Measurements from ENCODE around the gene TRIM42. TPM values are rescaled to one million over a fixed set of nuclear protein-coding genes. Genes with fewer than 3 reads are reported as not detected.

Gene TRIM42
- total RNA-seq, 1 experiment from 2014 or later, result not detected

- Histone ChIP-seq H3K9ac (ENCODE audit: low read length) (no peak overlapping the region), H3K36me3 (ENCODE audit: control insufficient read depth in 1 of 2, insufficient read depth in 2 of 2, low read length in 2 of 2) (no peaks in the 10 kb centered on the region), H3K4me2 (ENCODE audit: low read length) (no peak overlapping the region), H3K4me3 (replicated peaks in 1 of 2; ENCODE audit: low read depth in 1 of 2, low read length in 2 of 2) (no peak overlapping the region), H3K9me3 (ENCODE audit: control insufficient read depth in 1 of 2, insufficient read depth in 1 of 2, low read depth in 1 of 2, low read length in 2 of 2) (no peaks in the 10 kb centered on the region), H3K27ac (ENCODE audit: low read depth, low read length) (no peak overlapping the region), H4K20me1 (ENCODE audit: insufficient read depth) (no peaks in the 10 kb centered on the region; the same call in 1 of the 2 replicates), H3K9me2 (ENCODE audit: insufficient read depth) (no peaks in the 10 kb centered on the region), H3K79me2 (ENCODE audit: insufficient read depth, low read length) (no peaks in the 10 kb centered on the region), H3K4me1 (ENCODE audit: control insufficient read depth in 1 of 2, insufficient read depth in 2 of 2, low read length in 2 of 2) (no peaks in the 10 kb centered on the region), H2AFZ (ENCODE audit: low read depth, low read length, poor library complexity, severe bottlenecking) (no peak overlapping the region), H3K27me3 (ENCODE audit: insufficient read depth, low read length) (peaks cover 23% of the 10 kb centered on the region)
- ChIA-PET RAD21 (ENCODE audit: low non-redundant PET in 1 of 2, low total read pairs in 2 of 2, uncharacterized antibody in 2 of 2, unreplicated experiment in 2 of 2) (no interaction called here), CTCF (no interaction called here), POLR2A (no interaction called here)
- DNase-seq (ENCODE audit: low read depth, low spot score) (no peak), ATAC-seq (no peak)
- TF ChIP-seq EGR1 (IDR thresholded peaks at IDR 0.05; ENCODE audit: low read depth), result no peak
- TF ChIP-seq EZH2 (IDR thresholded peaks at IDR 0.05), result no peak
- no peak for TF ChIP-seq SRF (IDR thresholded peaks at IDR 0.05; ENCODE audit: low read depth)
- TF ChIP-seq, protein P1, sequence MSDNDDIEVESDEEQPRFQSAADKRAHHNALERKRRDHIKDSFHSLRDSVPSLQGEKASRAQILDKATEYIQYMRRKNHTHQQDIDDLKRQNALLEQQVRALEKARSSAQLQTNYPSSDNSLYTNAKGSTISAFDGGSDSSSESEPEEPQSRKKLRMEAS (IDR thresholded peaks at IDR 0.05), result no peak
- no peak for TF ChIP-seq ZNF274 (IDR thresholded peaks at IDR 0.05; ENCODE audit: low read depth, low read length)
- intact Hi-C loops (cut with micrococcal nuclease), result no loop called here
- no TSS peak for BruUV-seq (replicated peaks)
These were observed 42.6 kb upstream of the TRIM42 start for GRCh38 chr3:140635276-140635675.

DNA sequence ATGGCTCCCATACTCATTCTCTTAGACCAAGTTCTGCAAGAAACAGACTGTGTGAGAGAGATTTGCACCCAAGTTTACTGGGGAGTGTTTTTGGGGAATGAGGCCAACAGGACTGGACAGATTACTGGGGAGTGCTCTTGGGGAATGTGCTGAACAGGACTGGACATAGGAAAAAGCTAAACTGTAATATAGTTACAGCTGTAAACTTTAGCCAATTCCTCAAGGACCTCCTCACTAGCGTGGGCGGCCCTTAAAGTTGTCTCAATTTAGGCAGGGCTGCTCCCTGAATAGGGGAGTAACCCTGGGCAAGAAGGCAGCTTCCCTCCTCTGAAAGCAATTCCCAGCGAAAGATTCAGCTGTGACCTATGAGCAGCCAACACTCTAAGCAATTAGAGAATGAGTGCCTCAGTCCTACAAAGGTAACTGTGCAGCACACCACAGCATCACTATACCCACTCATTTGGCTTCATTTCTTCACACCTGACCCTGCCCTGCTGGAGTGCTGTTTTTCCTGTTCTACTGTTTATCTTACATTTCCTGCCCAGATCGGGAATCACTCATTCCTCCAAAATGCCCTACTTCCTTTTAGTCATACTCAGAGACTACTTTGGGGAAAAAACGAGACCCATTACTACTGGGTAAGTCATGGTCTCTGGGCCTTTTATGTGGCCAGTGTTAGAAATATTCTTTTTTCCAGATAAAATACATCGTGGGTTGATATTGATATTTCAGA, 41.3 kb upstream of the TRIM42 start:
- ATAC-seq (no peak), DNase-seq (ENCODE audit: low read depth, low spot score) (no peak)
- Histone ChIP-seq H3K4me3 (replicated peaks in 1 of 2; ENCODE audit: low read depth in 1 of 2, low read length in 2 of 2) (no peak overlapping the region), H4K20me1 (ENCODE audit: insufficient read depth) (no peaks in the 10 kb centered on the region), H3K27ac (ENCODE audit: low read depth, low read length) (no peak overlapping the region), H3K36me3 (ENCODE audit: control insufficient read depth in 1 of 2, insufficient read depth in 2 of 2, low read length in 2 of 2) (no peaks in the 10 kb centered on the region), H3K9me2 (ENCODE audit: insufficient read depth) (no peaks in the 10 kb centered on the region), H3K79me2 (ENCODE audit: insufficient read depth, low read length) (no peaks in the 10 kb centered on the region), H3K4me2 (ENCODE audit: low read length) (no peak overlapping the region), H3K27me3 (ENCODE audit: insufficient read depth, low read length) (peaks cover 14% of the 10 kb centered on the region; the same call in 1 of the 2 replicates), H2AFZ (ENCODE audit: low read depth, low read length, poor library complexity, severe bottlenecking) (no peak overlapping the region), H3K4me1 (ENCODE audit: control insufficient read depth in 1 of 2, insufficient read depth in 2 of 2, low read length in 2 of 2) (no peaks in the 10 kb centered on the region), H3K9ac (ENCODE audit: low read length) (no peak overlapping the region), H3K9me3 (ENCODE audit: control insufficient read depth in 1 of 2, insufficient read depth in 1 of 2, low read depth in 1 of 2, low read length in 2 of 2) (no peaks in the 10 kb centered on the region)
- POLR2A ChIA-PET, result no interaction called here
- CTCF ChIA-PET, result no interaction called here
- BruUV-seq (replicated peaks), result no TSS peak
- intact Hi-C loops (cut with micrococcal nuclease), result no loop called here
- RAD21 ChIA-PET (ENCODE audit: low non-redundant PET in 1 of 2, low total read pairs in 2 of 2, uncharacterized antibody in 2 of 2, unreplicated experiment in 2 of 2), result no interaction called here
- TF ChIP-seq CBX3 (IDR thresholded peaks at IDR 0.05; ENCODE audit: low read depth) (no peak), SIN3A (IDR thresholded peaks at IDR 0.05; ENCODE audit: low read depth) (no peak), JUND (IDR thresholded peaks at IDR 0.05) (no peak), RAD21 (IDR thresholded peaks at IDR 0.05; ENCODE audit: low read depth) (no peak), EZH2phosphoT487 (IDR thresholded peaks at IDR 0.05; ENCODE audit: borderline replicate concordance) (no peak), YY1 (IDR thresholded peaks at IDR 0.05; ENCODE audit: extremely low read depth, insufficient replicate concordance, low read depth, low read length) (no peak), ELF1 (IDR thresholded peaks at IDR 0.05; ENCODE audit: borderline replicate concordance, low read depth) (no peak), SP1 (IDR thresholded peaks at IDR 0.05; ENCODE audit: low read depth) (no peak), EZH2 (IDR thresholded peaks at IDR 0.05) (no peak), ZBTB33 (IDR thresholded peaks at IDR 0.05; ENCODE audit: extremely low read depth, insufficient replicate concordance, low read length) (no peak), ZNF274 (IDR thresholded peaks at IDR 0.05; ENCODE audit: low read depth, low read length) (no peak), CEBPB (IDR thresholded peaks at IDR 0.05; ENCODE audit: low read depth) (no peak)
- TF ChIP-seq, protein P2, sequence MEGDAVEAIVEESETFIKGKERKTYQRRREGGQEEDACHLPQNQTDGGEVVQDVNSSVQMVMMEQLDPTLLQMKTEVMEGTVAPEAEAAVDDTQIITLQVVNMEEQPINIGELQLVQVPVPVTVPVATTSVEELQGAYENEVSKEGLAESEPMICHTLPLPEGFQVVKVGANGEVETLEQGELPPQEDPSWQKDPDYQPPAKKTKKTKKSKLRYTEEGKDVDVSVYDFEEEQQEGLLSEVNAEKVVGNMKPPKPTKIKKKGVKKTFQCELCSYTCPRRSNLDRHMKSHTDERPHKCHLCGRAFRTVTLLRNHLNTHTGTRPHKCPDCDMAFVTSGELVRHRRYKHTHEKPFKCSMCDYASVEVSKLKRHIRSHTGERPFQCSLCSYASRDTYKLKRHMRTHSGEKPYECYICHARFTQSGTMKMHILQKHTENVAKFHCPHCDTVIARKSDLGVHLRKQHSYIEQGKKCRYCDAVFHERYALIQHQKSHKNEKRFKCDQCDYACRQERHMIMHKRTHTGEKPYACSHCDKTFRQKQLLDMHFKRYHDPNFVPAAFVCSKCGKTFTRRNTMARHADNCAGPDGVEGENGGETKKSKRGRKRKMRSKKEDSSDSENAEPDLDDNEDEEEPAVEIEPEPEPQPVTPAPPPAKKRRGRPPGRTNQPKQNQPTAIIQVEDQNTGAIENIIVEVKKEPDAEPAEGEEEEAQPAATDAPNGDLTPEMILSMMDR (IDR thresholded peaks at IDR 0.05 in 2 of 3, conservative IDR thresholded peaks at IDR 0.05 in 1 of 3; ENCODE audit: borderline replicate concordance in 1 of 3, insufficient read depth in 1 of 3, low read depth in 2 of 3, low read length in 2 of 3), result no peak
- TF ChIP-seq, protein P3, sequence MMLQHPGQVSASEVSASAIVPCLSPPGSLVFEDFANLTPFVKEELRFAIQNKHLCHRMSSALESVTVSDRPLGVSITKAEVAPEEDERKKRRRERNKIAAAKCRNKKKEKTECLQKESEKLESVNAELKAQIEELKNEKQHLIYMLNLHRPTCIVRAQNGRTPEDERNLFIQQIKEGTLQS (IDR thresholded peaks at IDR 0.05), result no peak

All from HCT116 (cell line).